Medulla oblongata (tissue), 1 donor: ENCODE results near the gene E2F4.

Experiments
- DNase-seq: peaks from one replicate; pipeline ENCODE4 v3.0.0-alpha.2; 2015; ENCODE audit errors: extremely low spot score

E2F4 gene

DNA sequence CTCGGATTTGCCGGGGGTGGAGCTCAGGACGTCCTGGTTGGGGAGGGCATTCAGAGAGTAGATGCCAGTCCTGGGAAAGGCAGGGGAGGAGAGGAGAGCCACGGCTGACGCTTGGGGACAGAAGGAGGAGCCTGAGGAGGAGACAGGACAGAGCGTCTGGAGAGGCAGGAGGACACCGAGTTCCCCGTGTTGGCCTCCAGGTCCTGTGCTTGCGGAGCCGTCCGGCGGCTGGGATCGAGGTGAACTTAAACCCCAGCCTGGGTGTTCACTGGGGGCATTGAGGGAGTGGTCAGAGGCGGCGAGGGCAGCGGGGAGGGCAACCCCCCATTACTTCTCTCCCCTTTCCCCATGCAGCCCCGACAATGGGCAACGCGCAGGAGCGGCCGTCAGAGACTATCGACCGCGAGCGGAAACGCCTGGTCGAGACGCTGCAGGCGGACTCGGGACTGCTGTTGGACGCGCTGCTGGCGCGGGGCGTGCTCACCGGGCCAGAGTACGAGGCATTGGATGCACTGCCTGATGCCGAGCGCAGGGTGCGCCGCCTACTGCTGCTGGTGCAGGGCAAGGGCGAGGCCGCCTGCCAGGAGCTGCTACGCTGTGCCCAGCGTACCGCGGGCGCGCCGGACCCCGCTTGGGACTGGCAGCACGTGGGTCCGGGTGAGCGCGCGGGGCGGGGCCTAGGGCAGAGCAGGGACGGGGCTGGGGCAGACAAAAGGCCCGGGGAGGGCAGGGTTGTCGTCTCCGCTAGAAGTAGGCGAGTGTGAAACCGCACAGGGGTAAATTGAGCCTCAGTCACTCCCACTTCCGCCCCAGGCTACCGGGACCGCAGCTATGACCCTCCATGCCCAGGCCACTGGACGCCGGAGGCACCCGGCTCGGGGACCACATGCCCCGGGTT lies 17.9 kb upstream of the E2F4 start:
- peak; percentile 83 for DNase-seq

DNA sequence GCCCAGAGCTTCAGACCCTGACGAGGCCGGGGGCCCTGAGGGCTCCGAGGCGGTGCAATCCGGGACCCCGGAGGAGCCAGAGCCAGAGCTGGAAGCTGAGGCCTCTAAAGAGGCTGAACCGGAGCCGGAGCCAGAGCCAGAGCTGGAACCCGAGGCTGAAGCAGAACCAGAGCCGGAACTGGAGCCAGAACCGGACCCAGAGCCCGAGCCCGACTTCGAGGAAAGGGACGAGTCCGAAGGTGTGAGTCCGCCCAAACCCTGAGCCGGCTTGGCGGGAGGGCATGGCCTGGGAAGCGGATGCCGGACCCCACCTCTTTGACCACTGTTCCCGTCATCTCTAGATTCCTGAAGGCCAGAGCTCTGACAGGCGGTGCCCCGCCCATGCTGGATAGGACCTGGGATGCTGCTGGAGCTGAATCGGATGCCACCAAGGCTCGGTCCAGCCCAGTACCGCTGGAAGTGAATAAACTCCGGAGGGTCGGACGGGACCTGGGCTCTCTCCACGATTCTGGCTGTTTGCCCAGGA lies 17.2 kb upstream of the E2F4 start:
- no peak for DNase-seq

DNA sequence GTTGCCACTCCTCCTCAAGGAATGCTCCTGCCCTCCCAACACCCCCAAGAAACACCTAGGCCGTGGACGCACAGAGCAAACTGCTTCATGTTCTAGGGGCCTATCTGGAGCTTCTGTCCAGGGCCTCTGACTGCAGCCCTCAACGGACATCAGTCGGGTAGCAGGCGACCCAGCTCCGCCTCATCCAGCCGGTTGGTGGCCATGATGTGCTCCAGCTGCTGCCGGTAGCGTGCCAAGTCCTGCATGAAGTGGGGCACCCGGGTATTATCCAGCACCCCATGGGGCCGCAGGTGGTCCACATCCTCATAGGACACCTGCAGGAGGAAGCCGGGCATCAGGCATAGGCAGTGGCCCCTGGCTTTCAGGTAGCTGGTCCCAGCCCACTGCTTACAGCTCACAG lies 15.3 kb upstream of the E2F4 start:
- DNase-seq: no peak

DNA sequence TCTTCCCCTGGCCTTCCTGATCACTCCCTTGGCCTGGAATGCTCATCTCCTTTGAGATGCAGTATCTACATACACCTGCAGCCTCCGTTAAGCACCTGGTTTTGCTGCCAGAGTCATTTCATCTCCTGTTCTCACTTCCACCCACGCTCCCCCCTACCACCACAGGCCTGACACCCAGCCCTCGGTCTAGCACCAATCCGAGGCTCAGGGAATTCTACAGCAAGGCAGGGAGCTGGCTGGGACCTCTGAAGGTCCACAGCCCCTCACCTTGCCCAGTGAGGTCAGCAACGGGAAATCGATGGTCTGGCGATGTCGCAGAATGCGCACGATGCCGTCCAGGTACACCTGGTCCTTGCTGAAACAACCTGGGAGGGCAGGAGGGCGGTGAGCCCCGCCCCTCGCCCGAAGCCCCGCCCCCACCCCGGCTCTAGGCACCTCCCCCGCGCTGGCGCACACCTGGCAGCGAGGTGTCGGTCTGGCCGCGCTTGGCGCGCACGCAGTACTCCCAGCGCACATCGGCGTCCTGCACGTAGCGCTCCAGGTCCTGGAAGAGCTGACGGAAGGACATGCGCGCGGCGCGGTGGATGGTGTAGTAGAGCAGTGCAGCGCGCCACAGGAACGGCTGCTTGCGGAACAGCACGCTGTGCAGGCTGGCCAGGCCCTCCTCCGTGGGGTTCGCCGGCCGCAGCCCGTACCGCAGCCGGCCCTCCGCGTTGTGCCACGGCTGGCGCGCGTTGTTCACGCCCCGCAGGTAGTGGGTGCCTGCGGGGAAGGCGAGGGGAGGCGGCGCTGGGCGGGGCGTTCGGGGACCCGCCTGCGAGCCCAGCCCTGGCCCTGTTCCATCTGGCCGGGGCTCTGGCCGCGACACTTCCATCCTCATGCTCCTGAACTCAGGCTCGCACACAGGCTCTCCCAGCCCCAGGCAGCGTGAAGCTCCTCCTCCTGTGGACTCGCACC lies 13.9 kb upstream of the E2F4 start:
- DNase-seq: no peak

DNA sequence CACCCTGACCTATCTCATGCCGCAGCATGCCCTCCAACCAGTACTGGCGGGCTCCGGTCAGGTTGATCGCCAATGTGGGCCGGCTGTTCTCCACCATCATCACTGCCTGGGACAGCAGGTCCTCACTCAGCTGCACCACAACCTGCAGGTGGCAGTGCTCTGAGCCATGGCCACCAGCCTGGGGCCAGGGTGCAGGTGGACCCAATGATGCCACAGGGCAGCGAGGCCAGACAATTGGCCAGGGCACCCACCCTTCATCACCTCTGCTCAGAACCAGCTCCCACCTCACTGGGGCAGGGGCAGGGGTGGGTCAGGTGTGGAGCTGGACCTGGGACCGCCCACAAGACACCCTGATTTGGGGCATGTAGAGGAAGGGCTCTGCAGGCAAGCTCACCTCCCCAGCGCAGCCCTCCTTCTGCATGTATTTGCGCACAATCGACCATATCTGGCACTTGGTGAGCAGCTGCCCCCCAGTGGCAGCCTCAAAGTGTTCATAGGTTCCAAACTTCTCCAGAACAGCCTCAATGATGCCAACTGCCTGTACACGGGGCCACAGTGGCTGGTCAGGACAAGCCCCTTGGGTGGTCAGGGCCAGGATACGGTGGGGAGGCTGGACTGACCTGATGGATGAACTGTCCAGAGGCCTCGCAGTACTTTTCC lies 12.4 kb upstream of the E2F4 start:
- no peak for DNase-seq

DNA sequence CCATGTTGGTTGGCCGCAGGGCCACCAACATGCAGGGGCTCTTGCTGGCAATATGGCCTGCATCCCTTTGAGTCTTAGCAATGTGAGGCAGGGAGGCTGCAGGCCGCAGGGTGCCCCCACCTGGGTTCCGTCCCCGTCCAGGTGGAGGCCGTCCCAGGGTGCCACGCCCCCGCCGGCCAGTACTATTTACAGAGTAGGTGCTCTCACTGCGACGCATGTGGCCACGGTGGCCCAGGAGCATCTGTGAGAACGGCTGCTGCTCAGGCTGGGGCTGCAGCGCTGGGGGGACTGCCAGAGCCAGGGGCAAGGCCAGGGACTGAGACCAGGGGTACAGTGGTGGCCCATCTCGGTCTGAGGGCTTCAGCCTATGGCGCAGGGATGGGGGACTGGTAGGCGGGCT lies 11.8 kb upstream of the E2F4 start:
- DNase-seq: no peak

DNA sequence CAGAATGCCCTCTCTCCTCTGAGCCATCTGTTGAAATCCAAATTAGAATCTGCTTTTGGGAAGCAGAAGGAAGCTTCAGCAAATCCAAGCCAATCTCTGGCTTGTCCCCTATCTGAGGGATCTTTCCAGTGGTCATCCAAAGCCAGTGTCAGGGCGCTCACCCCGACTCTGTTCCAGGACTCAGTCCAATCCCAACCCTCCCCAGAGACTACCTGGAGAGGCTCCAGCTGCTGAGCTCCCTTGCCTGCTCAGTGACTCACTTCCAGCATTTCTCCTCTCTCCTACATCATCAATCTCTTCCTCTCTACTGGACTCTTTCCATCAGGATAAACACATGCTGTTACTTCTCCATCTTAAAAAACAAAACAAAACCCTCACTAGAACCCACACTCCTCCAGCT lies 10.6 kb upstream of the E2F4 start:
- peak; percentile 41 for DNase-seq

DNA sequence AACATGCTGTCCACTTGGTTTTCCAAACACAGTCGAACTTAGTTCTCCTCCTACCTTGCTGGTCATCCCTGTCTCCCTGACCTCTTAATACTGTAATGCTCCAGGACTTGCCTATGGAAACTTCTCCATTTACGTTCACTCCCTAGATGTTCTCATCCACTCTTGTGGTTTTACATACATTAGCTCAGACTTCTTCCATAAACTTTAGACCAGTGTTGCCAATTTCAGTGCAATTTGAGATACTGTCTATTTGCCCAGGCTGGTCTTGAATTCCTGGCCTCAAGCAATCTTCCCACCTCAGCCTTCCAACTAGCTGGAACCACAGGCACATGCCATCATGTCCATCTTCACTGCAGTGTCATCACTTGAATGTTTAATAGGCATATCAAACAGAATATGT lies 9.7 kb upstream of the E2F4 start:
- no peak for DNase-seq

DNA sequence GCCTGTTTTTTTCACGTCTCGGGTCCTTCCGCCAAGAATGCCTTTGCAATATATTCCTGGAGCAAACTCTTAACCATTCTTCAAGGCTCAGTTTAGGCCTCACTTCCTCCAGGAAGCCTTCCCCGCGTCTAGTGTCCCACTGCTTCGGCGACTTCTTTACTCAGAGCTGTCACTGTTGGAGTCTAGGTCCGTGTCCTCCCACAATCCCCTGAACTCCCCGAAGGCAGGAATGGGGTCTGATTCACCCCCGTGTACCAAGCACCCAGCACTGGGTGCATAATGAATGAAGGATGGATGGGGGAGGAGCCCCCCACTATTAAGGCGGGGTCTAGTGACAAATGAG lies 8.7 kb upstream of the E2F4 start:
- DNase-seq: no peak

DNA sequence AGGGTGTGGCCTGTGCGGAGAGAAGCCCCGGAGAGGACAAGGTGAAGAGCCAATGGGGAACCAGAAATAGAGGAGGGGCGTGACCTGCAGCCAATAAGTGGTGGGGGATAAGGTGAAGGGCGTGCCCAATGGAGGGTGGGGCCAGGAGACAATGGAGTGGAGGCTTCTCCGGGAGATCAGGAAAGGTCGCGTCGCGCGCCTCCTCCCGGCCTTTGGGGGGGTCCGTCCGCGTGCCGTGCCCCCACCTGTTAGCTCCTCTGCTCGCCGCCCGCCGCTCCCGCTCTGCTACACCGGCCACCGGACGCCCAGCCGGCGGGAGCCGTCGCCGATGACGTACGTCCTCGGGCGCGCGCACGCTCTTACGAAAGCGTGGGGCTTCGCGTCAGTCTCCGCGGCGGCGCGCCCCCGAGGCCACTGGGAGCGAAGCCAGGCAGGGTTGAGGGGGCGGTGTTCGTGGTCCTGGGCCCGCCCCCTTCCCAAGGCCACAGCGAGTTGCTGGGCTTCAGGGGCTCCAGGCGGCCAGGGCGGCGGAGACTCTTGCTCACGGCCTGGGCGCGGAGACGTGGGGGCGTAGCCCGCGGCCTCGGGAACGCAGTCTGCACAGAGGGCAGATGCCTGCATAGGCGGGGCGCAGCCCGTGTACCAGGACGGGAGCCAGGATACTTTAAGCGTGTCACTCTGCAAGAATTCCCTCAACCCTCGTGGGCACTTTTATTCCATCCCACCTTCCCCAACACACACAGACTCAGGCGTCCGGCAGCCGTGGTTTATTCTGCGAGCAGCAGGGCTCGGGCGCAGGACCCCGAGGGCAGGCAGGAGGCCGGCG lies 8.1 kb upstream of the E2F4 start, which contains the start of gene MATCAP1:
TSS of gene MATCAP1 (minus strand) at position 337 of the 826 bp plus-strand sequence. CDS start 3,353 bp downstream, outside the sequence.
- DNase-seq: peak; percentile 98

DNA sequence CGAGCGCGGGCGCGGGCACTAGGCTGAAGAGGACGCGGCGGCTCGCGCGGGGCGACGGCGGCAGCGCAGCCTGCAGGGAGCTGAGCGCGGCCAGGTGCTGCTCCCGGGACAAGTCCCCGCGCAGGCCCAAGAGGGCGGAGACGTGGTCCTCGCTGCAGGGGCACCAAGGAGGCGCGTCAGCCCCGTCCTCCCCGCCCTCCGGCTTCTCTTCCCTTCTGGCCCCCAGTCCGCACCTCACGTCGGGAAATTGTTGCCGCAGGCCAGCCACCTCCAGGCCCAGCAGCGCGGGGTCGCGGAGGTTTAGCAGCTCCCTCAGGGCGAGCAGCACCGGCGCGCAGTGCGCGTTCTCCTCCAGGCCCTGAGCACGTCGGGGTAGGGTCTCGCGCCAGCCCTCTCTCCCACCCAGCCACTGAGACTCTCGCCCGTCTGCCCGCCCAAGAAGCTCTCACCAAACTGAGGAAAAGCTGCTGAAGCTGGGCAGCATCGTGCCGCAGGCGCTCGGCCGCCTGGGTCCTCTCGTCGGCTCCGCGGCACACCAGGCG lies 7.4 kb upstream of the E2F4 start:
- no peak for DNase-seq

DNA sequence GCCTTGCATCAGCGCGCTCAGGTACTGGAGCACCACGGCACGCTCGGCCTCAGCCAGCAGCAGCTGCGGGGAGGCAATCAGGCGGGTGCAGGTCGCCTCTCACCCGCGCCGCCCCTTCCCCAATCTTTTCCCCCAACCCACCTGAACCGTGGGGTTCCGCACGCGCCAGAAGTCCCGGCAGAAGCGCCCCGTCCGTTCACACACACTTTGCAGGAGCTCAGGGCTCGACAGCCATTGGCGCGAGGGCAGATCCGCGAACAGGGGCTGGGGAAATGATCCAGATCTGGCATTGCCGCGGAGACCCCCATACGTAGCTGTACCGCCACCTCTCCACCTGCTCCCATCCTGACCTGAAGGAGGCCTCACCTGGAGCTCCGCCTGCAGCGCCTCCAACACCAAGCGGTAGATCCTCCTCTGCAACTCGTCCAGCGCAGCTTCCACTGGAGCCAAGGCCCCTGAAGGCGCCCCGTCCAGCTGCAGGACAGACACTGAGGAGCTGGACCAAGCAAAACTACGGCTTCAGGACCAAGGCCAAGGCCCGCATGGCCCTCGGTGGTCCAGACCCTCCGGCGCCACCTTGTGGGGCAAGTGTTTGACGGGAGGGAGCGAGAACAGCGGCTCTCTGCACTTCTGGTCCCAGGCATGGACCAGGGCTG lies 6.8 kb upstream of the E2F4 start:
- peak; percentile 91 for DNase-seq

DNA sequence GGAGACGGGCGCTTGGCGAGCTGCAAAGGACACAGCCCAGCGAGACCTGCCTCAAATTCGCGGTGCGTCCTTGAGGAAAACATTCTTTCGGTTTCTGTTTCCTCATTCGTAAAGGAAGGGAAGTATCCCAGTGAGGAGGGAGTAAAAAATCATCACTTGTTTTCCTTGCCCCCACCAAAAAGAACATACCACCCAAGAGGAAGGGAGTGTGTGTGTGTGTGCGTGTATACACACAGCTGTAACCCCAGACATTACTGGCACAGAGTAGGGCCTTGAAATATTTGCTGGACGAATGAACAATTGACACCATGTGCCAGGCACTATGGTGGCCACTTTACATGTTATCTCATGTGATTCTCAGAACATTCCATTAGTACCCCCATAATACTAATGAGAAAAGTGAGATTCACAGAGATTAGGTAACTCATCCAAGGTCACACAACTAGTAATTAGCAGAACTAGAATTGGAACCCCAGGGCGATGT lies 6.3 kb upstream of the E2F4 start:
- no peak for DNase-seq

DNA sequence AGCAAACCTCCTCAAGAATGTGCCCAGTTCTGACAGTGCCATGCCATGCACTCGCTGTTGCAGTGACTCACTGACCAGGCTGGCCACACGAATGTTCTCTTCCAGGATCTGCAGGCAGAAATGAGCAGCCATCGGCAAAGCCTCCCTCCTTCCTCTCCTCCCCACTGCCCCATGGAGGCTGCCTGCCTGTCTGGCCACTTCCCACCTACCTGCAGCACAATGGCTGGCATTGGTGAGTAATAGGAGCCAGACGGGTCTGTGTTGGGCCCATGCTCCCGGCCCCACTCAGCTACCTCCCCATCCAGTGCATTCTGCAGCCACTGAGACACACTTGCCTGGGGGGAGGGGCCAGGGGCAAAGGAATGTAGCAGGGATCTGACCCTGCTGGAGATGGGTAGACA lies 5.4 kb upstream of the E2F4 start:
- no peak for DNase-seq

DNA sequence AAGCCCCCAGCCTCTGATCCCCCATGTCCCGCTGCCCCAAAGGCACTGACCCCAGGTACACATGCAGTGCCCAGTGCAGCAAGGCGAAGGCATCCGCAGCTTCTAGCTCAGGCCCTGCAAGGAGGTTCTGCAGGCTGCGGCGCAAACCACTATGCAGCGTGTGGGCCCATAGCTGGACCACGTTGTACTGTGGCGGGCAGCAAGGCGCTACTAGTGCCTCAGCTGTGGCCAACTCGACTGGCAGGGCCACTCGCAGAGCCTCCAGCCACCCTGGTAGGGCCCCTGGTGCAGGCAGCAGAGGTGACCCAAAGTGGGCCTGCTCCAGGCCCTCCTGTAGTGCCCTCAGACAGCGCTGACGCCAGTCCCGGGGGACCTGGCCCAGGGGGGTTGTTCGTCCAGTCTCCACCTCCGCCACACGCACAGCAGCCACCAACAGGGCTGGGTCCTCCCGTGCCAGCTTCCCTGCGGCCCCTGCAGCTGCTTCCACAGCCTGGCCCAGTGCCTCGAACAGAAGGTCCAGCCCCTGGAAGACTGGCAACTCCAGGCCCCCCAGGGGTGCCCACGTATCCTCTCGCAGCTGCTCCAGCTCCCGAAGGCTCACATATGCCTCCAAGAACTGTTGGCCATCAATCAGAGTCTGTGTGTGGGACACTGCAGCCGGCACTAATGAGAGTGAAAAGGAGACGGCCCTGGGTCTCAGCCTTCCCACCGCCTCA lies 4.6 kb upstream of the E2F4 start:
- DNase-seq: no peak

DNA sequence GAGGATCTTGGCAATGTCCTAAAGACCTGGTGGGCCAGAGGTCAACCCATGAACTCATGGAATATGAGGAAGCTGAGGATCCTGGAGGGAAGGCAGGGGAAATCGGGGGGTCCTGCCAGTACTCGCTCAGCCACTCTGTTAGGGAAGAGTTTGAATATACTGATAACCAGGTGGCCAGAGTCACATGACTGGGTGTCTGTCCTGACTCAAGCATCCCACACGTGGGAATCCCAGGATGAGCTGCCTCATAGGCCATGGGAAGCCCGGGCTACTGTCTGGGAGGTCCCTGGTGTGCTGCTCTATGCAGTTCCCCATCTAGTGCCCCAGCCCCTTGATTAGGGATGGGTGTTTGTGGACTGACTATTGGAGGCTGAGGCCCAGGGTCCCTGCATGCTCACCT lies 3.6 kb upstream of the E2F4 start:
- no peak for DNase-seq

DNA sequence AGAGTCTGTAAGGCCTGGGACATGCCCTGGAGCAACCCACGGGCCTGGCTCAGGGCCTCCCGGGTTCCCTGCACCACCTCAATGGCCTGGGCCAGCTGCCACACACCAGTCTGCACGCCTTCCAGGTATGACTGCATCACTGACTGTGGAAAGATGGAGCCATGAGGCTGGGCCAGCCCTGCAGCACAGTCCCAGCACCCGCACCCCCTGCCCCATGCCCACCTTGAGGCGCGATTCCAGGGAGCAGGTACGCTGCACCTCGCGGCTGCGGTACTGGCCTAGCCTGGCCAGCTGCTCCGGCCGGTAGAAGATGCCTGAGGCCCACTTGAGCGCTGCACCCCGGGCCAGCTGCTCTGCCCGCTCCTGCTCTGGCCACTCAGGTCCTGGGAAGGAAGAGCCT lies 3.2 kb upstream of the E2F4 start:
- DNase-seq: no peak

DNA sequence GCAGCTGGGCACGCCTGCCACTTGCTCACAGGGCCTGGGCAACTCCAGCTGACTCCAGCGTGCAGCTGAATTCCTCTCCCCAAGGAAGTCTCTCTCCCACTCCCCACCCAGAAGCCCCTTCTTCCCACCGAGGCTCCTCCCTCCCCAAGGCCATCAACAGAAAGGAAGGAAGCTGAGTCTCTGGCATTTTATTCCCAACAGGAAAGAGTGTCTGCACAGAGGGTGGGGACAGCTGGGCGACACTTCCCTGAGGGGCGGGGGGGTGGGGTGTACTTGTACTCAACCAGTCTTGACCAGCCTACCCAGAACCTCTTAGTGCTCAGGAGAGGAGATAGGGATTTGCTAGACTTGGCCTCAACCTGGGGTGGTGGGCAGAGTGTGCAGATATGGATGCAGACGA lies 1.9 kb upstream of the E2F4 start, which contains the start of gene EXOC3L1:
TSS of gene EXOC3L1 (minus strand) at position 96 of the 400 bp plus-strand sequence. CDS start 460 bp downstream, outside the sequence.
- no peak for DNase-seq
